ENCODE data around the gene CLRN3.

The CLRN3 gene

GRCh38 chr10:127904311-127905000 is 11.7 kb upstream of the CLRN3 start:
- in situ Hi-C loops (cut with HindIII; ENCODE audit: low sequenced_read_pairs): no loop called here

- in situ Hi-C loops (cut with HindIII; ENCODE audit: low sequenced_read_pairs): no loop called here
Observed at GRCh38 chr10:127903789-127904188, 11.0 kb upstream of the CLRN3 start.

GRCh38 chr10:127899766-127900387 is 7.1 kb upstream of the CLRN3 start:
- in situ Hi-C loops (cut with HindIII; ENCODE audit: low sequenced_read_pairs): no loop called here

- in situ Hi-C loops (cut with HindIII; ENCODE audit: low sequenced_read_pairs): no loop called here
Observed at GRCh38 chr10:127897177-127897576, 4.4 kb upstream of the CLRN3 start.

GRCh38 chr10:127896590-127896989 is 3.8 kb upstream of the CLRN3 start:
- in situ Hi-C loops (cut with HindIII; ENCODE audit: low sequenced_read_pairs): no loop called here

GRCh38 chr10:127894146-127894545 is 1.4 kb upstream of the CLRN3 start:
- in situ Hi-C loops (cut with HindIII; ENCODE audit: low sequenced_read_pairs): no loop called here

GRCh38 chr10:127890832-127891334 is 1.9 kb downstream of the CLRN3 start:
- in situ Hi-C loops (cut with HindIII; ENCODE audit: low sequenced_read_pairs): no loop called here

GRCh38 chr10:127890216-127890615 is 2.5 kb downstream of the CLRN3 start:
- in situ Hi-C loops (cut with HindIII; ENCODE audit: low sequenced_read_pairs): no loop called here

- in situ Hi-C loops (cut with HindIII; ENCODE audit: low sequenced_read_pairs): no loop called here
Observed at GRCh38 chr10:127889605-127890195, 3.0 kb downstream of the CLRN3 start.

- in situ Hi-C loops (cut with HindIII; ENCODE audit: low sequenced_read_pairs): no loop called here
Observed at GRCh38 chr10:127888521-127889312, 4.0 kb downstream of the CLRN3 start.

- in situ Hi-C loops (cut with HindIII; ENCODE audit: low sequenced_read_pairs): no loop called here
Observed at GRCh38 chr10:127887541-127888415, 5.0 kb downstream of the CLRN3 start.

DNA sequence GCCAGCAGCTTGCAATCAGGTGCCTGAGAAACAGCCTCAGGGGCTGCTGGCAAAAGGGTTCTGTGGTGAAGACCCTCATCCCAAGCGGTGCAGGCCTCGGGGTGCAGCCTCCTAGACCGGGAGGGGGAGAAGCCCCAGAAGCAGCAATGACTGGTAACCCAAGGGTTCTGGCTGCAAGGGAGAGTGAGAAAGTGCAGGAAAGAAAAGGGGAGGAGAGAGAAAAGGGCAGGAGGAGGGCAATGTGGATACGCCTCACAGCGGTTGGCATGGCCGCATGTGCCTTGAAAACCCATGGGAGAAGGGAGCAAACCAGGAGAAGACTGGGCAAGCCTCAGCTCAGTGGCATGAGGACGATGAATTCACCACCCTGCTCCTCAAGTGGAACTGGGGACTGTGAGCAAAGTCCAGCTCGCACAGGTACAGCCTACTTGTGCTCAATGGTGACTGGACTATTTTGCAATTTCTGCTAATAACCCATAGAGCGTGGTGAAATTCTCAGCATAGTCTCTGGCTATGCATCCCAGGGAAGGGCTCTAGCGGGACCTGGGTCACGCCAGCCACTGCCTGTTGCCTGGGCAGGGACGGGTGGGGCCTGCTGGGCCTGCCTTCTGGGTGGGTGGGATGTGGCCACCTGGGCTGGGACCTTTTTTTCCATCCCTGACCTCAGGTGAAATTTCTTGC is 6.2 kb downstream of the CLRN3 start:
- in situ Hi-C loops (cut with HindIII; ENCODE audit: low sequenced_read_pairs): no loop called here

GRCh38 chr10:127884501-127884900 is 8.2 kb downstream of the CLRN3 start:
- in situ Hi-C loops (cut with HindIII; ENCODE audit: low sequenced_read_pairs): no loop called here

DNA sequence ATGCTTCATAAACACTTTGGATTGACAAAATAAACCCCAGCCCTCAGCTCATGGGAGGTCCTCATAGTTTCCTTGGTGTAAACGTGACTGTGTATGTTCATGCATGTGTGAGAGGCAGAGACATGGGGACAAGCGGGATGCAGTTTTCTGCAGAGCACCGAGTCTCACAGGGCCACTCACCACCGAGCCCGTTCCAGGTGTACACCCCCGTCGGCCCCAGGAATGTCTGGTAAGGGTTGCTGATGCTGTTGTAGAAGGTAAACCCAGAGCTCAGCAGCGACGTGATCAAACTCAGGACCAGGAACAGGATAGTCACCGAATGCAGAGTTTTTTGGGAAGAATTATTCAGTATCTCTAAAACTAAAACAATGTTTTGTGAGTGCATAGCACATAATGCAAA is 9.2 kb downstream of the CLRN3 start:
- in situ Hi-C loops (cut with HindIII; ENCODE audit: low sequenced_read_pairs): no loop called here

DNA sequence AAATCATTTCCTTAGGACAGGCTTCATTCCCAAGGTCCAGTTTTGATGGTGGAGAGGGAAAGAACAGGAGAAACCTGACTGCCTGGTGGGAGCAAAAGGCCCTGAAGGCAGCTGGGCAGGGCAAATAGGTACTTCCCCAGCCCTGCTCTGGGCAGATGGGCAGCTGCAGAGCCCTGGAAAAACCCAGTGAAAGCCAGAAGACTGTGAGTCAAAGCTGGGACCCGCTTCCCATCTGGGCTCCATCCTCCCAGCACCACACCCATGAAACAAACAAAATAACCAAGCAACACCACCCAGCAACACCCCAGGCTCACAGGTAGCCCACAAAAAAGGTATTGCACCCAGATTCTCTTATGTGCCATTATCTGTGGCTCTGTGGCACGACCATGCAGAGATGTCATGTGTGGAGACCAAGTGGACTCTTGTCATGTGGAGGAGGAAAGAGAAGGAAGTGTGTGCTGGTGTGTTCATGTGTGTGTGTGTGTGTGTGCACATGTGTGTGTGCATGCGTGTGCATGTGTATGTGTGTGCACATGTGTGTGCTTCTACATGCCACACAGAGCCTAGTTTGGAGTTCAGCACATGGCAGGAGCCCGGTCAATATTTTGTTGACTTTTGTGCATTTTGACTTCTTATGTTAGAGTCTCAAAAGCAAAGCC is 9.8 kb downstream of the CLRN3 start:
- in situ Hi-C loops (cut with HindIII; ENCODE audit: low sequenced_read_pairs): no loop called here

GRCh38 chr10:127882391-127882790 is 10.3 kb downstream of the CLRN3 start:
- in situ Hi-C loops (cut with HindIII; ENCODE audit: low sequenced_read_pairs): no loop called here

GRCh38 chr10:127881262-127881661 is 11.5 kb downstream of the CLRN3 start:
- in situ Hi-C loops (cut with HindIII; ENCODE audit: low sequenced_read_pairs): no loop called here

GRCh38 chr10:127880557-127880956 is 12.2 kb downstream of the CLRN3 start:
- in situ Hi-C loops (cut with HindIII; ENCODE audit: low sequenced_read_pairs): no loop called here

DNA sequence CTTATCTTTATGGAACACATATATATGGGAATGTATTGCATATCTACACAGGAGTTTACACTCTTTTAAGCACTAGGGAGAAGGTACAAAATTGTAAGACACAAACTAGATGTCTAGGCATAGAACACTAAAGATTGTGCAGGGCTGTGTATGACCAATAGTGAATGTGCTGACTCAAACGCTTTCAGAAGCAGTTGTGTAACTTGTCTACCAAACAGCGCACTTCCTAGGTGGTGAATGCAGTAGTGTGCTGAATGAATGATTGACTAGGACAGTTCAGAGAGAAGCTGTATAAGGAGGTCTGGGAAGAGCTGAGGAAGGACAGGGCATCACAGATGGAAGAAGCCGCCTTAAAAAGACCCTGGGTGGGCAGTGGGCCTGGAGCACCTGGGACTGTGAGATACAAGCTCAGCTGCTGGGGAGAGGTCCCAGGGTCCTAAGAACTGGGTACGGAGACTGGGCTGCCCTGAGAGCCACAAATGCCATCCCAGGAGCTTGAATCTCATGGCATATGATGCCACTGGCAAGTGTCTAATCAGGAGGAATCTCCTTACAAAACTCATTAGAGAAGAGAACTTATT is 14.2 kb downstream of the CLRN3 start:
- in situ Hi-C loops (cut with HindIII; ENCODE audit: low sequenced_read_pairs): loop anchor here (5.0 kb wide), 1 partner anchor 34 kb away; no protein-coding TSS in a partner anchor

Measured in endothelial cell of hepatic sinusoid (primary cell).